Nephron (organoid): ENCODE measurements around the gene NAT9.

Experiments used
- H3K27ac Mint-ChIP-seq, 3 experiments: 2 replicates each; pipeline ENCODE4 v1.8.0; 2020; ENCODE audit warnings: mixed read lengths in 3 of 3, mild to moderate bottlenecking in 2 of 3, moderate library complexity in 1 of 3
- H3K27me3 Mint-ChIP-seq: 2 replicates; pipeline ENCODE4 v1.8.0; 2021; ENCODE audit warnings: low read depth, mild to moderate bottlenecking, moderate library complexity, mixed read lengths
- H3K36me3 Mint-ChIP-seq: 2 replicates; pipeline ENCODE4 v1.8.0; 2020; ENCODE audit warnings: low read depth, mixed read lengths
- H3K4me1 Mint-ChIP-seq: 2 replicates; pipeline ENCODE4 v1.8.0; 2020; ENCODE audit warnings: mixed read lengths
- H3K4me3 Mint-ChIP-seq, 3 experiments: 2 replicates each; pipeline ENCODE4 v1.8.0; 2020; ENCODE audit warnings: mild to moderate bottlenecking in 3 of 3, mixed read lengths in 3 of 3, moderate library complexity in 2 of 3
- H3K9me3 Mint-ChIP-seq: 2 replicates; pipeline ENCODE4 v1.8.0; 2020; ENCODE audit warnings: mixed read lengths
- CTCF ChIP-seq, 3 experiments: fragments of 200-600 bp; sonication (generic); IDR thresholded peaks; one replicate each; pipeline ENCODE4 v1.5.0; 2021; ENCODE audit warnings: antibody characterized with exemption in 3 of 3; ENCODE audit not compliant: unreplicated experiment in 3 of 3

The NAT9 gene

GRCh38 chr17:74779948-74780400 is 3.8 kb upstream of the NAT9 start:
- peaks cover 19% of the 10 kb centered on the region for H3K4me1 Mint-ChIP-seq
- no peaks in the 10 kb centered on the region for H3K9me3 Mint-ChIP-seq
- H3K36me3 Mint-ChIP-seq: peaks cover 3% of the 10 kb centered on the region
- H3K27ac Mint-ChIP-seq: no peak overlapping the region
- no peaks in the 10 kb centered on the region for H3K27me3 Mint-ChIP-seq
- H3K4me3 Mint-ChIP-seq: peak overlapping the region in 1 of 3 experiments; percentile 78
- TF ChIP-seq CTCF (IDR thresholded peaks at IDR 0.05; ENCODE audit: unreplicated experiment in 3 of 3): no peak

- H3K9me3 Mint-ChIP-seq: no peaks in the 10 kb centered on the region
- H3K36me3 Mint-ChIP-seq: peaks cover 3% of the 10 kb centered on the region
- no peak overlapping the region for H3K27ac Mint-ChIP-seq
- peaks cover 19% of the 10 kb centered on the region for H3K4me1 Mint-ChIP-seq
- H3K27me3 Mint-ChIP-seq: no peaks in the 10 kb centered on the region
- no peak for TF ChIP-seq CTCF (IDR thresholded peaks at IDR 0.05; ENCODE audit: unreplicated experiment in 3 of 3)
- H3K4me3 Mint-ChIP-seq: peak overlapping the region in 1 of 3 experiments; percentile 78
Measured at GRCh38 chr17:74779501-74779900, 3.4 kb upstream of the NAT9 start.

GRCh38 chr17:74778960-74779359 is 2.8 kb upstream of the NAT9 start:
- Mint-ChIP-seq H3K4me3 (peak overlapping the region in 2 of 3 experiments; percentile 22 to 71), H3K27ac (no peak overlapping the region), H3K4me1 (peaks cover 22% of the 10 kb centered on the region), H3K27me3 (no peaks in the 10 kb centered on the region), H3K36me3 (peaks cover 5% of the 10 kb centered on the region), H3K9me3 (no peaks in the 10 kb centered on the region)
- TF ChIP-seq CTCF (IDR thresholded peaks at IDR 0.05; ENCODE audit: unreplicated experiment in 3 of 3): no peak

GRCh38 chr17:74777901-74778515 is 1.9 kb upstream of the NAT9 start:
- no peaks in the 10 kb centered on the region for H3K9me3 Mint-ChIP-seq
- TF ChIP-seq CTCF (IDR thresholded peaks at IDR 0.05; ENCODE audit: unreplicated experiment in 3 of 3): no peak

GRCh38 chr17:74776990-74777389 is 845 bp upstream of the NAT9 start:
- TF ChIP-seq CTCF (IDR thresholded peaks at IDR 0.05; ENCODE audit: unreplicated experiment in 3 of 3): no peak
- Mint-ChIP-seq H3K36me3 (peaks cover 18% of the 10 kb centered on the region), H3K27me3 (no peaks in the 10 kb centered on the region), H3K9me3 (no peaks in the 10 kb centered on the region), H3K27ac (peak overlapping the region in 1 of 3 experiments; percentile 74), H3K4me3 (peak overlapping the region; percentile 96 to 98 (median 98)), H3K4me1 (peaks cover 26% of the 10 kb centered on the region)

More at GRCh38 chr17:74777901-74778515, 1.9 kb upstream of the NAT9 start:
- H3K4me1 Mint-ChIP-seq: peaks cover 26% of the 10 kb centered on the region
- H3K27me3 Mint-ChIP-seq: no peaks in the 10 kb centered on the region
- peak overlapping the region; percentile 63 to 81 (median 66) for H3K4me3 Mint-ChIP-seq
- H3K27ac Mint-ChIP-seq: no peak overlapping the region
- peaks cover 10% of the 10 kb centered on the region for H3K36me3 Mint-ChIP-seq
